Stomach (tissue), 9 donors: ENCODE measurements around the gene ARHGEF4. TPM values are rescaled to one million over a fixed set of nuclear protein-coding genes. Genes with fewer than 3 reads are reported as not detected.

Experiments
- DNase-seq, 2 donors: peaks; one replicate each; pipeline versions ENCODE4 v3.0.0 to v3.0.0-alpha.2; 2013 to 2019
- H3K27ac ChIP-seq, 5 donors: fragments of 200-600 bp in 4 of 5; sonication (generic) in 4 of 5; one replicate each; pipeline ENCODE4 v1.5.1; 2013 to 2019; ENCODE audit warnings: mild to moderate bottlenecking in 1 of 5, moderate library complexity in 1 of 5
- H3K27me3 ChIP-seq, 3 donors: fragments of 200-600 bp; sonication (generic); one replicate each; pipeline ENCODE4 v1.5.1; 2017 to 2019; ENCODE audit warnings: mixed run types in 1 of 3
- H3K36me3 ChIP-seq, 4 donors: fragments of 200-600 bp; sonication (generic); 1 replicate in 3 of 4; 2 replicates in 1 of 4; pipeline ENCODE4 v1.5.1; 2016 to 2019
- H3K4me1 ChIP-seq, 4 donors: fragments of 200-600 bp; sonication (generic); one replicate each; pipeline ENCODE4 v1.5.1; 2016 to 2019
- H3K4me3 ChIP-seq, 4 donors: fragments of 200-600 bp; sonication (generic) in 3 of 4; one replicate each; pipeline ENCODE4 v1.5.1; 2016 to 2019; ENCODE audit warnings: mild to moderate bottlenecking in 1 of 4
- H3K9me3 ChIP-seq, 4 donors: fragments of 200-600 bp; sonication (generic); one replicate each; pipeline ENCODE4 v1.5.1; 2016 to 2019
- CTCF ChIP-seq, 7 experiments: fragments of 450-650 bp in 4 of 7; fragments of 200-600 bp in 3 of 7; sonication (generic) in 3 of 7; IDR thresholded peaks; one replicate each; pipeline ENCODE4 v1.5.1; 2016 to 2019; ENCODE audit warnings: antibody characterized with exemption in 7 of 7, control low read depth in 2 of 7, mild to moderate bottlenecking in 1 of 7
- EP300 ChIP-seq: sonication (generic); formaldehyde crosslinking; IDR thresholded peaks from one replicate; pipeline ENCODE4 v1.6.1; 2017; ENCODE audit warnings: antibody characterized with exemption
- POLR2A ChIP-seq, 4 donors: fragments of 450-650 bp; IDR thresholded peaks; one replicate each; pipeline ENCODE4 v1.6.1; 2016; ENCODE audit warnings: antibody characterized with exemption in 4 of 4, control low read depth in 2 of 4, mild to moderate bottlenecking in 1 of 4, moderate library complexity in 1 of 4
- POLR2AphosphoS5 ChIP-seq, 3 donors: sonication (generic); formaldehyde crosslinking; IDR thresholded peaks; one replicate each; pipeline ENCODE4 v1.6.1; 2016; ENCODE audit warnings: antibody characterized with exemption in 3 of 3
- WGBS, 5 donors: extraction: QIAGEN DNeasy Blood & Tissue Kit in 3 of 5; methylation state at CpG; one replicate each; pipeline versions ENCODE4 v1.1.5 to v1.1.7; 2013 to 2018; 5-methylcytosine and 5-hydroxymethylcytosine counted together
- intact Hi-C: fragments of 100-400 bp; cut with DNase I; formaldehyde crosslinking; loops from one replicate; pipeline ENCODE4 v1.15.1; 2023; ENCODE audit warnings: low total_unique reads
- polyA plus RNA-seq, 3 donors: library from polyadenylated mRNA; stranded (reverse); fragments of 200-250 nt; gene quantifications; one replicate each; pipeline ENCODE4 v1.2.3, GENCODE V29; 2013
- total RNA-seq, 5 donors: library from RNA; depleted of rRNA; stranded (reverse); fragments of >200 nt; gene quantifications; one replicate each; pipeline versions ENCODE4 v1.1.0 to v1.2.3, GENCODE V29; 2014 to 2016
- donor health status: healthy with polysubstance abuse.
- donor health status: Bipolar disorder and iron deficiency.
- donor health status: healthy.

ARHGEF4 gene
- total and polyA plus RNA-seq, 8 donors = 1.4 to 32.3 (median 11.2) TPM; not detected in 1

- peak overlapping the region; percentile 68 to 83 (median 71) for H3K4me3 ChIP-seq
- peaks cover 10 to 21% (median 17%) of the 10 kb centered on the region in 4 donors for H3K4me1 ChIP-seq
- WGBS, 5 donors = 0 to 1% (median 0%) methylated on average over 5 to 96 of the region's 96 CpGs
- H3K27ac ChIP-seq = peak overlapping the region; percentile 85 to 94 (median 90)
- TF ChIP-seq EP300 (no peak), CTCF (IDR thresholded peaks at IDR 0.05) (peak in 5 of 7 experiments; percentile 73 to 92 (median 84)), POLR2AphosphoS5 (IDR thresholded peaks at IDR 0.05) (peak; percentile 20 to 25 (median 22))
- intact Hi-C loops = loop anchor here (5.0 to 10.0 kb wide), 2 partner anchors 77 to 125 kb away; no protein-coding TSS in a partner anchor
- H3K27me3 ChIP-seq = peaks cover 0 to 18% (median 0%) of the 10 kb centered on the region in 3 donors
- DNase-seq = peak; percentile 91 to 96
- H3K9me3 ChIP-seq = no peaks in the 10 kb centered on the region
- no peaks in the 10 kb centered on the region for H3K36me3 ChIP-seq
Measured at GRCh38 chr2:130797493-130798435, 39.0 kb upstream of the ARHGEF4 start.

GRCh38 chr2:130798472-130799218 lies 38.1 kb upstream of the ARHGEF4 start:
- DNase-seq = peak in 1 of 2 donors; percentile 82
- Histone ChIP-seq H3K9me3 (no peaks in the 10 kb centered on the region), H3K4me1 (peaks cover 10 to 21% (median 17%) of the 10 kb centered on the region in 4 donors), H3K4me3 (peak overlapping the region; percentile 68 to 83 (median 71)), H3K27me3 (peaks cover 0 to 16% (median 0%) of the 10 kb centered on the region in 3 donors), H3K27ac (peak overlapping the region in 4 of 5 donors; percentile 85 to 94 (median 90)), H3K36me3 (no peaks in the 10 kb centered on the region)
- no peak for TF ChIP-seq POLR2AphosphoS5 (IDR thresholded peaks at IDR 0.05)
- TF ChIP-seq CTCF (IDR thresholded peaks at IDR 0.05) = no peak
- 15 to 26% (median 18%) methylated on average over 20 to 30 of the region's 30 CpGs for WGBS, 5 donors
- intact Hi-C loops = loop anchor here (5.0 to 10.0 kb wide), 2 partner anchors 76 to 124 kb away; no protein-coding TSS in a partner anchor

GRCh38 chr2:130799295-130799694 lies 37.4 kb upstream of the ARHGEF4 start:
- H3K9me3 ChIP-seq = no peaks in the 10 kb centered on the region
- peaks cover 0 to 15% (median 0%) of the 10 kb centered on the region in 3 donors for H3K27me3 ChIP-seq
- DNase-seq = no peak
- intact Hi-C loops = loop anchor here (5.0 to 10.0 kb wide), 2 partner anchors 76 to 123 kb away; no protein-coding TSS in a partner anchor
- H3K36me3 ChIP-seq = no peaks in the 10 kb centered on the region
- no peak overlapping the region for H3K4me3 ChIP-seq
- peaks cover 10 to 21% (median 17%) of the 10 kb centered on the region in 4 donors for H3K4me1 ChIP-seq
- no peak for TF ChIP-seq POLR2A (IDR thresholded peaks at IDR 0.05)
- TF ChIP-seq EP300 = no peak
- TF ChIP-seq CTCF (IDR thresholded peaks at IDR 0.05) = no peak
- TF ChIP-seq POLR2AphosphoS5 (IDR thresholded peaks at IDR 0.05) = no peak
- 73 to 100% (median 83%) methylated on average over 1 of the region's 1 CpG for WGBS, 5 donors
- H3K27ac ChIP-seq = no peak overlapping the region

GRCh38 chr2:130805613-130806012 lies 31.1 kb upstream of the ARHGEF4 start:
- Histone ChIP-seq H3K9me3 (no peaks in the 10 kb centered on the region), H3K4me3 (no peak overlapping the region), H3K27ac (no peak overlapping the region), H3K27me3 (peaks cover 0 to 8% (median 0%) of the 10 kb centered on the region in 3 donors), H3K36me3 (no peaks in the 10 kb centered on the region), H3K4me1 (no peaks in the 10 kb centered on the region)
- no peak for DNase-seq
- intact Hi-C loops = no loop called here
- 67 to 75% (median 69%) methylated on average over 4 of the region's 4 CpGs for WGBS, 5 donors
- TF ChIP-seq POLR2A (IDR thresholded peaks at IDR 0.05) = no peak
- no peak for TF ChIP-seq CTCF (IDR thresholded peaks at IDR 0.05)
- no peak for TF ChIP-seq POLR2AphosphoS5 (IDR thresholded peaks at IDR 0.05)
- no peak for TF ChIP-seq EP300
